Measurements from ENCODE around the gene ONECUT1. TPM values are rescaled to one million over a fixed set of nuclear protein-coding genes. Genes with fewer than 3 reads are reported as not detected.

ONECUT1 gene
- total RNA-seq, 1 donor from 2014 or later: not detected

DNA sequence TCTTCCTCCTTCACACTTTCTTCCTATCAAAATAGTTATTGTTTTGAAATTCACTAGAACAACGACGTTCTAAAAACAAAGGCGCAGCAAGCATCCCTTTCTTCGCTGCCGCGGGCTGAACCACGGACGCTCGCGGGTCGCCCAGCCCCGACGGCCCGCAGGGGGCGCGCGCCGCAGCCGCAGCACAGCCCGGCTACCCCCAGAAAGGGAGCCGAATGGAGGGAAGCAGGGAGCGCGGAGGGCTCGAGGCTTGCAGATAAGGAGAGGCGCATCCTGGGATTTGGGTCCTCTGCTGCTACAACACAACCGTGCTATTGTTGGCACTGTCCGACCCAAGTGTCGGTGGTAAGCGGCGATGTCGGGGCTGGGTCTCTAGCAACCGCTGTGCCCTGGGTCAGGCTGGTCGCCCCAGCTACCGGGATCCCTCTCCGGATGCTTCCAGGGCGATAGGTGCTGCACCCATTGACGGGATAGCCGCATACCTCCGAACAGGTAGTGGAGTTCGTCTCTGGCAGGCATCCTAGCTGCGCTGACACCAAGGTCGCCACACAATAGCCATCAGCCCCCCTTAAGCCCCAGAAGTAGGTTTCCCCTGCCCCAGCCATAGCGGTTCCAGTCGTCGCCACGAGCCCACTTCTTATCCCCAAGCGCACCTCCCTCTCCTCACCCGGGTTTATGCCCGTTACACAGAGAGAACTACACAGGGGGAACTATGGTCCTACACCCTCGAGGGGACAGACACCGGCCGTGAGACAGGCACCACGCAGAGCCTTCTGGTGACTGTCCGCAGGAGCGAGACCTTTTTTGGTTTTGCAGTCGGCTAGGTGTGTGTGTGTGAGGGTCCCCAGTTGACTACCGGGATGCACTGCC lies 6.0 kb downstream of the ONECUT1 start:
- intact Hi-C loops (cut with micrococcal nuclease): loop anchor here (2.0 kb wide), 1 partner anchor 15 kb away; no protein-coding TSS in a partner anchor

DNA sequence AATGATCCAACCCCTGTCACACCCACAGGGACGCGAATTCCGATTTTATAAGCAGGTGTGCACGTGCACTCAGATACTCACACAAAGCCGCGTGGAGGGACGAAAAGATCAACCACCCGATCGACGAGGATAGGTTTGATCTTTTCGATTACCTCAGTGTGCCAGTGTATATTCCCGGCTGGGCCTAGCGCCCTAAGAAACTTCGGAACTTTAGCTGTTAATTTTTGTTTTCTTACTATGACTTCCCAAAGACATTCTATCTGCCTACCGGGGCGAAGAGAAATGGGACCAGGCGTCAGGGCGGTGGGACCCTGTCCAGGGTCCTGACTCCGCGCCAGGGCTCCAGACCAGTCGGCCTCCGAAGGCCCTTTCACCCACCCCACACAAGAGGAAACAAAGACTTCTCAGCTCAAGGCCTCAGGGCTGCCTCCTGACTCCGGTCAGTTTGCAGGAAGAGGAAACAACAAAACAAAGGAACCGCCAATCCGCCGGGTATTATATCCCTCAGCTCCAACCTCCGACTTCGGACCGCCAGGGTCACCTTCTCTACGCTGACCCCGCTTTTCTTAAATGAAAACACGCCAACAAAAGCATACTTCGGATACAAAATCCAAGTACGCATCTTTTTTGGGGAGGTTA lies 6.8 kb downstream of the ONECUT1 start:
- intact Hi-C loops (cut with micrococcal nuclease): no loop called here

DNA sequence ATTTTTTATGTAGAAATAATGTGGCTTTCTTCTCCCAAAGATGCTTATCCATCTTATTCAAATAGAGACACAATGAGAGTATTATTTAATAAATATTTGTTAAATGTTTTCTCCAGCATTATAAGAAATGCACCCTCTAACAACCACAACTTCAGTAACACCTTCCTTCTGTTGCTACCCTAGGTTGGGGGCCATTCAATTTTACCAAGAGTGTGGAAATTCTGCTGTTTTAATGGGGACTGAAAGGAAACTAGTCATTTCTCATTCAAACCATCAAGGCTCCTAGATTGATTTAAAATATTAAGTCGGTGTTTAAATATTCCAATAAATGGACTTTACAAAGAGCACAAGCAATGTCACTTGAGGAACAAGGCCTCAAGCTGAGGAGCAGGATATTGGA lies 7.6 kb downstream of the ONECUT1 start:
- intact Hi-C loops (cut with micrococcal nuclease): no loop called here

DNA sequence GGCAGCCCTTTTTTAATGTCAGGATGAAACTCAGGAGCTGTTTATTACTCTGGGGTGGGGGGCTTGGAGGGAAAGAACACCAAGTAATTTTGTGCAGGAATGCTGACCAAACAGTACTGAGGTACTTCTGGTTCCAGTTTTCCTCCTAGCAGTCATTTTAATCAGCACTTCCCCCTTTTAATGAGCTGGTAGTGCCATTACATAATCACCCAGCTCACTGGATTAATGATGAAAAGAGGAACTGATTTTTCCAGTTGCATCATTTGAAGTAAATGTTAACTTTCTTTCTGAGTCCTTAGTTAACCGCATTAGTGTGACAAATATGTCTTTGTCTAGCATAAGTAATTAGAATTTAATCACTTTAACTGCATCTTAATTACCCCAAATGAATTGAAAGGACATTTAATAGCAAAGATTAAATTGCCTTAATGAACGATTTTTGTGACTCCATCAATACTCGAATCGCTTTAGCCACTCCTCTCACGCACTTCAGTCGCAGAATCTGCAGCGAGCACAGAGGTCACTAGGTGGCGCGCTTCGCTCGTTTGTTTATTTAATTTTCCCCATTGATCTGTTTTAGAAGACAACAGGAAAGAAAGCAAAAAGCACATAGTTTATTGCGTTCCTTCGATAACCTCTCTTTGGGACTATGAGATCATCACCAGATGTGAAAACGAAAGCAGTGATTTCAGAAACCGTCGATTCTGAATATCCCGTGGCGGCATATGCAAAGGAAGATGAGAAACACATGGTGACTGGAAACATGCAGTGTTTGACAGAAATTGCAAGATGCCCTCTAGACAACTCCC lies 9.8 kb downstream of the ONECUT1 start:
- intact Hi-C loops (cut with micrococcal nuclease): loop anchor here (1.0 kb wide), 1 partner anchor 417 kb away; no protein-coding TSS in a partner anchor

DNA sequence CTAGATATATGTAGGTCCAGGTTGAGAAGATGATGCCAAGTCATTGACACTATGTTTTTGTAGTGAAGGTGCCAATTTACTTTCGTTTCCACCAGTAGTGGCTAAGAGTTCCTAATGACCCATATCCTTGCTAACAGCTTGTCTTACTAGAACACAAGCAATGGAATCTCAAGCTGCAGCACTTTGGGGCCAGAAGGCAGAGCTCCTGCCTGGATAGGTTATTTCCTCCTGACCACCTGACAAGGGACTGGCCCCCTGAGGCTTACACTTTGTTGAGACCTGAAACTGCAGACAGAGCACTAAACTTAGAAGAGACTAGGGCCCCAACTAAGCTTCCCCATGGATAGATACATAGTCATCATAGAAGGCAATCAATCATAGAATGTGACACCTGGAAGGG lies 11.7 kb downstream of the ONECUT1 start:
- intact Hi-C loops (cut with micrococcal nuclease): no loop called here

DNA sequence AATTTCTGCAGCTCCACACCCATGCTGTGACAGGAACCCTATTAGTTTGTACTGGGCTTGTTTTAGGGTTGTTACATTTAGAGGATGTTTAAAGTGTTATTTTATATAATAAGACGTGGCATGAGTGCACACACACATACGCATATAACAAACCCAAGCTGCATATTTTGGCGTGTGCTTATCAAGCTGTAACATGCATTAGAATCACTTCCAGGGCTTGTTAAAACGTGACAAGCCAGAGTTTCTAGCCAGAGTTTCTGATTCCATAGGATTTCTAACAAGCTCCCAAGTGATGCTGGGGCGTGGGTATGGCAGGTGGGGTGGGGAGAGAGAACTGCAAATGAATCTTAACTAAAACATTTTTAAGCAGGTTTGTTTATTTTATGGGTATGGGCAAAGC lies 17.4 kb downstream of the ONECUT1 start:
- intact Hi-C loops (cut with micrococcal nuclease): no loop called here

DNA sequence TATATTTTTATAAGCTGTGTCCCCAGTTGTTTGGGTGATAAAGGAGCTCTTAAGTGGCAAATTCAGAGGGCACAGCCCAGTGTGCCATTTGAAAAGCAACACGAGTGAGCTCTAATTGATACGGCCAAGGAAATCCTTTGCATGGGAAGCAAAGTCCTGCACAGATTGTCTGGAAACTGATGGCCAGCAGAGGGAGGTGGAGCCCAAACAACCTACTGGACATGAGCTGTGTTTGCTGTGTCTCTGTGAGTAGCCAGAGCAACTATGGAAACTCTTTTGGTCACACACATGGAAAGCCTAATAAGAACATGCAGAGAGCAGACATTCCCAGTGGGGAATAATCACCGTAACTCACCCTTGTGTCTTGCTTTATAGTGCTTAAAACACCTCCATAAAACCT lies 24.4 kb downstream of the ONECUT1 start:
- intact Hi-C loops (cut with micrococcal nuclease): no loop called here

DNA sequence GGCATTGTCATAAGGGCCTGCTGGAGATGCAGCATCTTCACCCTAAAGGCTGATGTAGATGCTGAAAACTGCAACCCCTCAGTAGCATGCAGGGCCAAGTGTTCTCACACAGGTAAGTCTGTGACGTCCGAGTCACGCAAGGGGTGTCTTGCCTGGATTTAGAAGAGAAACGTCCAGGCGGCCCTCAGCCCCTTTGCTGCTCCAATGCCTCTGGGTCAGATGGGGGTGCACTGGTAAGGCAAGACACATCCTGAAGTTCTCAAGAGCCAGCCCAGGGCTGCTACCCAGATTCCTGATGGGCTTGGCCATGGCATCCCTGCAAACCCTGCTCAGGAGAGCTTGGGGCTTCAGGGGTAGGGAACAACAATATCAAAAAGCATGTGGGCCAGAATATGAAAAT lies 25.4 kb downstream of the ONECUT1 start:
- intact Hi-C loops (cut with micrococcal nuclease): no loop called here

DNA sequence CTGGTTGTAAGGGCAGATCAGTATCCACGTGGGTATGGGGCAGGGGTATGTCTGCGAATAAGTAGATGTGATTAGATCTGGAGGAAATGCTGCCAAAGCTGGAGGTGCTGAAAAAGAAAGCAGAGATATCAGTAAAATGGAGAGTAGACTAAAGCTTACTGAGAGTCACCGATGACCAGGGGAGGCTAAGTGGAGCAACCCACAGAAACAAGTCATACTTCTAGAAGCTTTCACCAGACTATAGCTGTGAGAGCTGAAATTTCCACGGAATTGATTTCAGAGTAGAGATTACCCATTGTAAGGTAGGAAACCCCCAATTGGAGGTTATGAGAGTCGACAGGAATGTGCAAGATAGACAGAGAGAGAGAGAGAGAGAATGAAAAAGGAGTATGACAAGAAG lies 27.5 kb downstream of the ONECUT1 start:
- intact Hi-C loops (cut with micrococcal nuclease): no loop called here

DNA sequence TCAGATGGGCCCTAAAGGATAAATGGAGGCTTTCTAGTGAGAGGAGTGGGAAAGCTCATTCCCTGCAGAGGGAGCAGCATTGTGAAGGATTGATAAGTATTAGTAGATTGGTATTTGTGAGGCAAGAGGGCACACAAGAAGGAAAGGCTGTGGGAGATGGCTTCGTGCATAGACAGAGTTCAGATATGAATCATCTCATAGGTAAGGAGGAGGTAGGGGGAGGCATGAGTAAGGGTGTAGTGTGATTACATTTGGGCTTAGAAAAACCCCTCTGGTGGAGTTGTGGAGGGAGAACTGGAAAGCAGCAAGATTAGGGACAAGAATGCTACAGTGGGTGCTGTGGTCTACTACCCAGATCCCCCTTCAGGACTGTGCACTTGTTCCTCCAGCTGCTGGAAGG lies 29.6 kb downstream of the ONECUT1 start:
- intact Hi-C loops (cut with micrococcal nuclease): no loop called here

DNA sequence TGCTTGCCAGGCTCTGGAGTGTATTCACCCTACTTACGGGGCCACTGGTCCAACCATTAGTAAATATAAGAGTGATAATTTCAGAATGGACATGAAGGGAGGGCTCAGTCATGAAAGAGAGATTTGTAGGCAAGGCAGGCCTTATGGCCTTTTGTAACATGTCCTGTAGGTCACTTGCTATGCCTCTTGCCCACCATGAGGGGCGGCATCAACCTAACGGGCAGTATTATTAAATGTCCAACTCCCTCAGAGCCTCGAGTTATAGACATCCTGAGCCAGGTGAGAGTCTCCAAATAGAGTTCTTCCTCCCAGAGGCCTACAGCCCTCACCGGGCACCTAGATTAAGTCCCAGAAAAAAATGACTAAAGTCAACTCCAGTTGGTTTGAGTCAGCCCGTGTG lies 30.2 kb downstream of the ONECUT1 start:
- intact Hi-C loops (cut with micrococcal nuclease): no loop called here

DNA sequence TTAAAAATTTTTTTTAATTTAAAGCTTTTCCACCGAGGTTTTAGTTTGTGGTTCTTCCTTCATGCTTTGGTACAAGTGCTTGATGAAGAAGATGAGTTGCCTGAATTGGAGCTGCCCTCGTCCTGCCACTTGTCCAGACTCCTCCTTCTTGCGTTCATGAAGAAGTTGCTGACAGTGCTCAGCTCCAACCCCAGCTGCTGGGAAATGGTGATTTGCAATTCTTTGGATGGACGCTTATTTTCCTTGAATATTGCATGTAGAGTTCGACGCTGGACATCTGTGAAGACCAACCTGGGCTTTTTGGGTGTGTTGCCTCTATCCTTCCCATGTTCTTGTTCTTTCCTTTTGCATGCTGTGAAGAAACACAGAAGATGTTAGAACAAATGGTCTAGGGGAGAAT lies 32.6 kb downstream of the ONECUT1 start:
- intact Hi-C loops (cut with micrococcal nuclease): no loop called here

DNA sequence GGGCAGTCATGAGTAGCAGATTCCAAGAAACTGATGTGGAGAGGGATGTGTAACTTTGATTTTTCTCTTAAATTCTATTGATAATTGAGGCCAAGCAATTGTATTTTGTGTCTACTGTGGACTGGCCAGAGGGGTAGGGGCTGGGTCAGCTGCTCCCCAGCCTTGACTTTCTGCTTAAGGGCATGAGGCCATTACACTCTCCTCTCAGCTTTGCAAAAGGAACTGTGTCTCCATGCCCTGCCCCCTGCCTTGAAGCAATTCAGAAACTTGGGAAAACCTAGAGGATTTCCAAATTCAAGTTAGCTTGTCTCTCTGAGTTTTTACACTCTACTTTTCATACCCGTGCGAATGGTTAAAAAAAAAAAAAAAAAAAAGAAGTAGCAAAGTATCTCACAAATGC lies 38.6 kb downstream of the ONECUT1 start:
- intact Hi-C loops (cut with micrococcal nuclease): no loop called here

DNA sequence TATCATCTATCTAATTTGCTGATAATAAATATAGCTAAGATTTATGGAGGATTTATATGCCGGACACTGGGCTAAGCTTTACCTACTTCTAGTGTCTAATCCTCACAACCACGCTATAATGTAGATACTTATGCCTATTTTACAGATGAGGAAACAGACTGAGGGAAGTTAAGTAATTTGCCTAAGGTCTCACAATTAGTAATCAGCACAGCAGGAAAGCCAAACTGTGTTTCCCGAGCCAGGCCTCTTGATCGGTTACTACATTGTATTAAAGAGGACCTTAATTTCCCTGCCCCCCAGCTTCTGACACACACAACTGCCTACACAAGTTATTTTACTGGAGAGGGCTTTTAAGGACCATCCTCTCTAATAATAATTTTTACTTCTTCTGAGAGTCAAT lies 40.9 kb downstream of the ONECUT1 start:
- intact Hi-C loops (cut with micrococcal nuclease): no loop called here

DNA sequence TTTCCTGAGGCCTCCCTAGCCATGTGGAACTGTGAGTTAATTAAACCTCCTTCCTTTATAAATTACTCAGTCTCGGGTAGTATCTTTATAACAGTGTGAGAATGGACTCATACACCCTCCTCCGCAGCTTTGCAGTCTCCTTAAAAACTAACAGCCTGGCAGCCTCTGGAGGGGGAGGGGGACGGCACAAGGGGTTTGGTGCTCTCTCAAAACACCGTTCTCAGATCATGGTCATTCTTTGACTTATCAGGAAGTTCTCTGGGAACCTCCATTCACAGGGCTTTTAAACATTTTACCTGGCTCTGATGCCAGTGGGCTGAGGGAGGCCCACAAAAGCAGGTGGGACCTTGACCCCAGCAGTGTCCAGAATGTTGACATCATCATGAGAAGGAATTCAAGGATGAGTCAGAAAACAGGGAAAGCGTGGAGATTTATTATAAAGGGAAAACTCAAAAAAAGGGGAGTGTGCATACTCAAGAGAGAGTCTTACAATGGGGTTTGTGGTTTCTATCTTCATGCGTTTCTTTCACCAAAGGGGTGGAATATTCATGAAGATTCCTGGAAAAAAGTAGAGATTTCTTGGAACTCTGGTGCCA lies 43.9 kb downstream of the ONECUT1 start:
- intact Hi-C loops (cut with micrococcal nuclease): no loop called here

DNA sequence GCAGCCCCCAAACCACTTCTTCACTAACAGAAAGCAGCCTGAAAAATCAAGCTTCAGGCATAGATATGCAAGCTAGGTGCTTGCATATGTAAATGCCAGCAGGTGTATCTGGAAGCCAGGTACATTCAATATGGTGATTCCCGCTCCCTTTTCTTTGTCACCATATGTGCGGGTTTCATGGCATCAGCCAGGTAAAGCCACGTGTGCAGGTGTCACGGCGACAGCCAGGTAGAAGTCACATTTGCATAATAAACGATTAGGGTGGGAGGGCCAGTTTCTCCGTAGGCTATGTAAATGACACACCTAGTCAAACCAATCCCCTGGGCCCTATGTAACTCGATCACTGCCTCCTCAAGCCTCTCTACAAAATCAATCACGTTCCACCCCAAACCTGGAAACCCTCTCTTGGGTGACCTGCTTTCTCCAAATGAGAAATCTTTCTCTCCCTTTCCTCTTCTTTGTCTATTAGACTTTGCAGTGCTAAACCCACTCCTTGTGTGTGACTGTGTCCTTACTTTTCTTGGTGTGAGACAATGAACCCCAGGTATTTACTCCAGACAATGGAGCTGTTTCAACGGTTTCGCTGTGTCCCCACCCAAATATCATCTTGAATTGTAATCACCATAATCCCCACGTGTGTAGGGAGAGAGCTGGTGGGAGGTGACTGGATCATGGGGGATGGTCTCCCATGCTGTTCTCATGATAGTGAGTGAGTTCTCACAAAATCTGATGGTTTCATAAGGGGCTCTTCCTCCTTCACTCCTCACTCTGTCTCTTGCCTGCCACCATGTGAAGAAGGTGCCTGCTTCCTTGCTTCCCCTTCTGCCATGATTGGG lies 44.6 kb downstream of the ONECUT1 start:
- intact Hi-C loops (cut with micrococcal nuclease): no loop called here

DNA sequence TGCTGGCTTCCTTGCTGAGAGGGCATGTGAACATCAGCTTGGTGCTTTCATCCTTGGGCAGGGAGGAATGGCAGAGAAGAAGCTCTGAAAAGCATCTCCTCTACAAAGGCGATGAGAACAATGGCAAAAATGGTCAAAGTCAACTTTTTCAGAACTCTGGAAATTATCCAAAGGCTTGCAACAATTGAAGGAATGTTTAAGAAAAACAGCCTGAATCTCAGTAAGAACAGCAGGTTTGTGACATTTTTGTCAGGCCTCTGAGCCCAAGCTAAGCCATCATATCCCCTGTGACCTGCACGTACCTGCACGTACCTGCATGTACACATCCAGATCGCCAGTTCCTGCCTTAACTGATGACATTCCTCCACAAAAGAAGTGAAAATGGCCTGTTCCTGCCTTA lies 51.8 kb downstream of the ONECUT1 start:
- intact Hi-C loops (cut with micrococcal nuclease): no loop called here

DNA sequence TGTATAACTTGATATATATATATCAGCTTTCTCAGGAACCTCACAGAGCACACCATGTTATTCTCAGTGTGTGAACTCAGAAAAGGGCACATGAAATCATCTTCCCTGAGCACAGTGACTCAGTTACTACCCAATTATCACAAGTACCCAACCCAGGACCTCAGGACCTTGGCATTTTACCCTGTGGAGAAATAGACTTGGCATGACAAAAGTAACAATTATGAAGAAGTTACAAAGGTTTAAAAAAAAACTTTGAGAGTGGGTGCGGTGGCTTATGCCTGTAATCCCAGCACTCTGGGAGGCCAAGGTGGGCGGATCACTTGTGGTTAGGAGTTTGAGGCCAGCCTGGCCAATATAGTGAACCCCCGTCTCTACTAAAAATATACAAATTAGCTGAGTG lies 52.4 kb downstream of the ONECUT1 start:
- intact Hi-C loops (cut with micrococcal nuclease): no loop called here

DNA sequence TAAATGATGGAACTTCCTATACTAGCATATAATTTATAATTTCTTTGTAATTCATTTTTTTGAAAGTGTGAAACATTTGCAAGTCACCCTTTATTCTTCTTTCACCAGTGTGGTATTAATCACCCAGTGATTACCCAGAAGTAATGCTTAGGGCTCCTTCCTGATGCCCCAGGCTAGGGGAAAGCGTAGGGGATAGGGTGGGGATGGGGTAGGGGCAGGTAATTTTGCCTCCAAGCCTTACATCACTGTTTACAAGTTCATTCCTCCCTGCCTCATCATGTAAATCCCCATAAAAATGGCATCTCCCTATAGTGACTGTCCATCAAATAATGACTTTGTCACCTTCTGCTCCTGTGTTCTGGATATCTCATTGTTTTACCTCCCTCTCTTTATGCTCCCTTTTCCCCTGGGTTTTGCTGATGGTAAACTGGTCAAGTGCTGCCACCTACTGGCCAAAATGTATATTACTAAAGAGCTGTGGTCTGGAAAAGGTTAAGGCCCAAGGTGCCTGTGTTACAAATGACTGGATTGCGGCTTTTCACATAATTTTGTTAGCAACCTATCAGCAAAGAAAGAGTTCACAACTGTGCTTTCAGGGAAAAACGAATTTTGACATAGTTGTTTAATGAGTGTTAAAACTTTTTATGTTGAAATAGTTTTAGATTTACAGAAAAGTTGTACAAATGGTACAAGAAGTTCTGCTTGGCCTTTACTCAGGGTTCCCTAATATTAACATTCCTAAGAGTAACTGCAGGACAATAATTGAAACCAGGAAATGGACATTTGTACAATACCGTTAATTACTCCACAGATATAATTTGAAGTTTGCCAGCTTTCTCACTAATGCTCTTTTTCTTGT lies 54.7 kb downstream of the ONECUT1 start:
- intact Hi-C loops (cut with micrococcal nuclease): loop anchor here (1.0 to 2.0 kb wide), 4 partner anchors 57 to 479 kb away; partner anchors contain the start of genes ATOSA and MYO5A

DNA sequence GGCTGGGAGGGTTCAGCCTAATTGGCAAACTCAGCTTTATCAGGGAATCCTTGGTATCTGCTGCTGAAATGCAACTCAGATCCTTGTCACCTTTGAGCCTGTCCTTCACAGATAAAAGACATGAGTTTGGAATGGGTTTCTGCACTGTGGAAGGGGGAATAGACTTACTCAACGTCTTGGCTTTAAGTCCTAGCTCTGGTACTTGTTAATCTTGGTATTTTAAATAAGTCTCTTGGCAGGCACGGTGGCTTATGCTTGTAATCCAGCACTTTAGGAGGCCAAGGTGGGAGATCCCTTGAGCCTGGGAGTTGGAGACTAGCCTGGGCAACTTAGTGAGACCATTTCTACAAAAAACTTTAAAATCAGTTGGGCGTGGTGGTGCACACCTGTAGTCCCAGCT lies 55.8 kb downstream of the ONECUT1 start:
- intact Hi-C loops (cut with micrococcal nuclease): loop anchor here (2.0 kb wide), 2 partner anchors 56 to 206 kb away; partner anchors contain the start of genes ATOSA and MYO5A
